Progenitor cell of endocrine pancreas (in vitro differentiated cells): ENCODE data around the gene TMEM179. TPM values are rescaled to one million over a fixed set of nuclear protein-coding genes. Genes with fewer than 3 reads are reported as not detected.
"Not testable (repeated sequence)": the region's sequence is repeated elsewhere in the genome, so short reads cannot be mapped to it uniquely, and the experiment has no call there.

Experiments used
- DNase-seq: peaks from one replicate; pipeline ENCODE4 v3.0.0; 2021; ENCODE audit warnings: low spot score; ENCODE audit not compliant: unreplicated experiment
- H3K27ac Mint-ChIP-seq: 2 replicates; pipeline ENCODE4 v1.8.0; 2021; ENCODE audit warnings: mild to moderate bottlenecking, moderate library complexity, mixed read lengths
- H3K27me3 Mint-ChIP-seq: 2 replicates; pipeline ENCODE4 v1.8.0; 2021; ENCODE audit warnings: mixed read lengths
- H3K36me3 Mint-ChIP-seq: 2 replicates; pipeline ENCODE4 v1.8.0; 2022; ENCODE audit warnings: mixed read lengths; ENCODE audit not compliant: insufficient read depth
- H3K4me1 Mint-ChIP-seq: 2 replicates; pipeline ENCODE4 v1.8.0; 2021; ENCODE audit warnings: low read depth, mixed read lengths
- H3K4me3 Mint-ChIP-seq: 2 replicates; pipeline ENCODE4 v1.8.0; 2021; ENCODE audit warnings: low read depth, mild to moderate bottlenecking, moderate library complexity, mixed read lengths
- H3K9me3 Mint-ChIP-seq: 2 replicates; pipeline ENCODE4 v1.8.0; 2021; ENCODE audit warnings: low read depth, mixed read lengths
- CTCF ChIP-seq: fragments of 200-600 bp; sonication (generic); IDR thresholded peaks from one replicate; pipeline ENCODE4 v1.5.0; 2021; ENCODE audit warnings: antibody characterized with exemption, mild to moderate bottlenecking; ENCODE audit not compliant: unreplicated experiment
- long read RNA-seq: library from polyadenylated mRNA; unstranded; transcript quantifications from one replicate; pipeline ENCODE4 v2.0.0, GENCODE V29; 2020
- total RNA-seq: library from RNA; stranded (reverse); gene quantifications from 2 replicates; pipeline ENCODE4 v1.2.1, GENCODE V29; 2021

TMEM179 gene
- 8.1 and 9.2 TPM in 2 replicates for total RNA-seq
- long read RNA-seq = 0 reads

- no peaks in the 10 kb centered on the region for H3K9me3 Mint-ChIP-seq
- no peaks in the 10 kb centered on the region for H3K36me3 Mint-ChIP-seq
- no peak for TF ChIP-seq CTCF
- peak; percentile 76 for DNase-seq
- peaks cover 3% of the 10 kb centered on the region for H3K4me1 Mint-ChIP-seq
- peak within 1 kb of the TSS; percentile 71 for H3K4me3 Mint-ChIP-seq
- H3K27me3 Mint-ChIP-seq = peaks cover 57% of the 10 kb centered on the region
- peak within 1 kb of the TSS; percentile 64 for H3K27ac Mint-ChIP-seq
Measured at GRCh38 chr14:104604458-104605449, at the start of gene TMEM179. TSS of gene TMEM179 (minus strand) at chr14:104604772. CDS start at chr14:104604741, 31 bp downstream.

GRCh38 chr14:104654119-104654518 lies 49.5 kb upstream of the TMEM179 start:
- Mint-ChIP-seq H3K27ac (no peak overlapping the region), H3K4me1 (peaks cover 8% of the 10 kb centered on the region), H3K27me3 (peaks cover 8% of the 10 kb centered on the region), H3K9me3 (peaks cover 16% of the 10 kb centered on the region), H3K4me3 (no peak overlapping the region), H3K36me3 (peaks cover 5% of the 10 kb centered on the region)
- DNase-seq = no peak
- TF ChIP-seq CTCF = no peak

GRCh38 chr14:104653130-104653920 lies 48.8 kb upstream of the TMEM179 start:
- H3K9me3 Mint-ChIP-seq = peaks cover 16% of the 10 kb centered on the region
- H3K36me3 Mint-ChIP-seq, H3K4me3 Mint-ChIP-seq, DNase-seq, H3K4me1 Mint-ChIP-seq, H3K27me3 Mint-ChIP-seq, H3K27ac Mint-ChIP-seq: not testable (repeated sequence)

GRCh38 chr14:104652386-104652785 lies 47.8 kb upstream of the TMEM179 start:
- Mint-ChIP-seq H3K4me1 (no peaks in the 10 kb centered on the region), H3K27ac (peak overlapping the region; percentile 29), H3K4me3 (no peak overlapping the region), H3K9me3 (peaks cover 16% of the 10 kb centered on the region), H3K36me3 (peaks cover 5% of the 10 kb centered on the region), H3K27me3 (peaks cover 8% of the 10 kb centered on the region)
- no peak for TF ChIP-seq CTCF
- no peak for DNase-seq

- Mint-ChIP-seq H3K9me3 (peaks cover 16% of the 10 kb centered on the region), H3K27ac (no peak overlapping the region), H3K4me3 (no peak overlapping the region), H3K27me3 (peaks cover 8% of the 10 kb centered on the region), H3K4me1 (no peaks in the 10 kb centered on the region), H3K36me3 (peaks cover 5% of the 10 kb centered on the region)
- no peak for DNase-seq
- no peak for TF ChIP-seq CTCF
Measured at GRCh38 chr14:104651876-104652260, 47.3 kb upstream of the TMEM179 start.
